HEK293 (cell line): ENCODE measurements around the gene SYNE1.
A peak's percentile ranks its signal among the peaks of the same experiment; 100 is the strongest.

Experiments used
- FEZF1 ChIP-seq: fragments of 450-650 bp; formaldehyde crosslinking; IDR thresholded peaks from 2 replicates; pipeline ENCODE4 v1.5.1; 2016; ENCODE audit warnings: missing biosample characterization, missing genetic modification characterization
- GFI1B ChIP-seq: fragments of 450-650 bp; formaldehyde crosslinking; IDR thresholded peaks from 2 replicates; pipeline ENCODE4 v1.5.1; 2016; ENCODE audit warnings: missing biosample characterization, missing genetic modification characterization
- KLF8 ChIP-seq: fragments of 450-650 bp; formaldehyde crosslinking; IDR thresholded peaks from 2 replicates; pipeline ENCODE4 v1.5.1; 2016; ENCODE audit warnings: missing biosample characterization, missing genetic modification characterization
- PRDM1 ChIP-seq: fragments of 450-650 bp; formaldehyde crosslinking; IDR thresholded peaks from 2 replicates; pipeline ENCODE4; 2016; ENCODE audit warnings: missing biosample characterization, missing genetic modification characterization
- SCRT1 ChIP-seq: fragments of 450-650 bp; formaldehyde crosslinking; IDR thresholded peaks from 2 replicates; pipeline ENCODE4 v1.5.1; 2016; ENCODE audit warnings: missing biosample characterization, missing genetic modification characterization, borderline replicate concordance
- SCRT2 ChIP-seq: fragments of 450-650 bp; formaldehyde crosslinking; IDR thresholded peaks from 2 replicates; pipeline ENCODE4 v1.5.1; 2016; ENCODE audit warnings: missing biosample characterization, missing genetic modification characterization
- YY1 ChIP-seq: fragments of 450-650 bp; formaldehyde crosslinking; IDR thresholded peaks from 2 replicates; pipeline ENCODE4 v1.5.1; 2018; ENCODE audit warnings: missing biosample characterization, missing genetic modification characterization
- YY2 ChIP-seq: fragments of 450-650 bp; formaldehyde crosslinking; IDR thresholded peaks from 2 replicates; pipeline ENCODE4 v1.5.1; 2016; ENCODE audit warnings: missing biosample characterization, missing genetic modification characterization
- ZBTB48 ChIP-seq: fragments of 450-650 bp; formaldehyde crosslinking; IDR thresholded peaks from 2 replicates; pipeline ENCODE4 v1.5.1; 2016; ENCODE audit warnings: missing biosample characterization, missing genetic modification characterization
- ZBTB8A ChIP-seq: fragments of 450-650 bp; formaldehyde crosslinking; IDR thresholded peaks from 2 replicates; pipeline ENCODE4 v1.5.1; 2016; ENCODE audit warnings: missing biosample characterization, missing genetic modification characterization
- ZEB2 ChIP-seq: fragments of 450-650 bp; formaldehyde crosslinking; IDR thresholded peaks from 2 replicates; pipeline ENCODE4 v1.5.1; 2016; ENCODE audit warnings: missing biosample characterization, missing genetic modification characterization
- ZFP69B ChIP-seq: fragments of 450-650 bp; formaldehyde crosslinking; IDR thresholded peaks from 2 replicates; pipeline ENCODE4 v1.5.1; 2016; ENCODE audit warnings: missing biosample characterization, missing genetic modification characterization
- ZNF132 ChIP-seq: fragments of 450-650 bp; formaldehyde crosslinking; IDR thresholded peaks from 2 replicates; pipeline ENCODE4 v1.5.1; 2017; ENCODE audit warnings: missing biosample characterization, missing genetic modification characterization, borderline replicate concordance
- ZNF214 ChIP-seq: fragments of 450-650 bp; formaldehyde crosslinking; IDR thresholded peaks from 2 replicates; pipeline ENCODE4 v1.5.1; 2017; ENCODE audit warnings: missing biosample characterization, mild to moderate bottlenecking, missing genetic modification characterization, borderline replicate concordance
- ZNF311 ChIP-seq: fragments of 450-650 bp; formaldehyde crosslinking; IDR thresholded peaks from 2 replicates; pipeline ENCODE4 v1.5.1; 2017; ENCODE audit warnings: missing biosample characterization, missing genetic modification characterization, borderline replicate concordance
- ZNF350 ChIP-seq: fragments of 450-650 bp; formaldehyde crosslinking; IDR thresholded peaks from 2 replicates; pipeline ENCODE4 v1.5.0; 2017; ENCODE audit warnings: missing biosample characterization, mild to moderate bottlenecking, missing genetic modification characterization
- ZNF423 ChIP-seq: fragments of 450-650 bp; formaldehyde crosslinking; IDR thresholded peaks from 2 replicates; pipeline ENCODE4 v1.5.1; 2016; ENCODE audit warnings: missing biosample characterization, missing genetic modification characterization
- ZNF677 ChIP-seq: fragments of 450-650 bp; IDR thresholded peaks from 2 replicates; pipeline ENCODE4 v1.5.0; 2018; ENCODE audit warnings: missing biosample characterization, mild to moderate bottlenecking, missing genetic modification characterization, moderate library complexity
- ZNF707 ChIP-seq: fragments of 450-650 bp; formaldehyde crosslinking; IDR thresholded peaks from 2 replicates; pipeline ENCODE4 v1.5.1; 2016; ENCODE audit warnings: missing biosample characterization, missing genetic modification characterization
- ZNF777 ChIP-seq: fragments of 450-650 bp; formaldehyde crosslinking; IDR thresholded peaks from 2 replicates; pipeline ENCODE4 v1.5.1; 2017; ENCODE audit warnings: missing biosample characterization, missing genetic modification characterization, borderline replicate concordance
- TF ChIP-seq, protein P1 (sequence below): fragments of 450-650 bp; formaldehyde crosslinking; IDR thresholded peaks from 2 replicates; pipeline ENCODE4 v1.5.1; 2016; ENCODE audit warnings: missing biosample characterization, missing genetic modification characterization
- TF ChIP-seq, protein P2 (sequence below): fragments of 450-650 bp; formaldehyde crosslinking; IDR thresholded peaks from 2 replicates; pipeline ENCODE4 v1.5.1; 2017; ENCODE audit warnings: missing biosample characterization, missing genetic modification characterization
- TF ChIP-seq, protein P3 (sequence below): fragments of 450-650 bp; formaldehyde crosslinking; conservative IDR thresholded peaks from 2 replicates; pipeline ENCODE4 v1.5.1; 2016; ENCODE audit warnings: low read depth, missing biosample characterization, missing genetic modification characterization
- TF ChIP-seq, protein P4 (sequence below): fragments of 450-650 bp; formaldehyde crosslinking; IDR thresholded peaks from 2 replicates; pipeline ENCODE4 v1.5.1; 2016; ENCODE audit warnings: missing biosample characterization, missing genetic modification characterization
- TF ChIP-seq, protein P5 (sequence below): fragments of 450-650 bp; formaldehyde crosslinking; IDR thresholded peaks from 2 replicates; pipeline ENCODE4 v1.5.1; 2016; ENCODE audit warnings: missing biosample characterization, missing genetic modification characterization

The SYNE1 gene

DNA sequence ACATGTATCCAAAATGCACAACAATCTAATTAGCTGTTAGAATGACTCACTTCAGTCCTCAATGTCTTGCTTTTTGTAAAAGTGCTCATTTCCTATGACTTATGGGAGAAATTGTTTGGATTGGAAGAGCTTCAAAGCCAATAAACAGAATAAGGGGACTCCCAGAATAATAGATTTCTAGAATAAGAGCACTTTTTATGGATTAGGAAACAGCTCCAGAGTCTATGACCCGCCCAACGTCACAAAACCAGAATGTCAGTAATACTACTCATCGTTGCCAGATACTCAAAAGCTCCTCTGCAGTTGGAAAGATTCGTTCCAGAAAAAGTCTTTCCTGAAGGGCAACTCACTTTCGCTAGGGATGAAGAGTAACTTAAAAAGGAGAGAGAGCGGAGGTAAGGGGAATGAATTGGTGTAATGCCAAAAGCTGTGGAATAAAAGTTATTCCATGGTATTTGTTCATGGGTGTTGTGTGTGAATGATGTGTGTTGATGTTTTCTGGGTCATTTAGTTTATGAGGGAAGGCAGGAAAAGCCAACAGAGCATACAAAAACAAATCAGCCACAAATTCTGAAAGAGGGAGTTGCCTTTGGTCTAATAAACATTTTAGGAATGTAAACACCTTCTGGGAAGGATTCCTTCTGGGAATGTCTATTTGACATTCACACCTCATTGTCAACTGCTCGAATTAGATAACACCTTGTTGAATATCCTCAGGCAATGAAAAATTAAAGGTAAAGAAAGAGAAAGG lies 64.6 kb downstream of the SYNE1 start (continued):
- TF ChIP-seq, protein P1, sequence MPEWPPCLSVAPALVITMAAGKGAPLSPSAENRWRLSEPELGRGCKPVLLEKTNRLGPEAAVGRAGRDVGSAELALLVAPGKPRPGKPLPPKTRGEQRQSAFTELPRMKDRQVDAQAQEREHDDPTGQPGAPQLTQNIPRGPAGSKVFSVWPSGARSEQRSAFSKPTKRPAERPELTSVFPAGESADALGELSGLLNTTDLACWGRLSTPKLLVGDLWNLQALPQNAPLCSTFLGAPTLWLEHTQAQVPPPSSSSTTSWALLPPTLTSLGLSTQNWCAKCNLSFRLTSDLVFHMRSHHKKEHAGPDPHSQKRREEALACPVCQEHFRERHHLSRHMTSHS: 0 out of 2 replicates have a peak, but pooled peaks have one; percentile 66
- TF ChIP-seq ZNF350 (tag by site-specific recombination) (peak; percentile 10; the same call in 1 of the 2 replicates), SCRT2 (tag by site-specific recombination) (peak; percentile 80), SCRT1 (0 out of 2 replicates have a peak, but pooled peaks have one; percentile 34), PRDM1 (tag by site-specific recombination) (no peak), FEZF1 (tag by site-specific recombination) (peak; percentile 99), ZNF214 (tag by site-specific recombination) (no peak), ZBTB8A (tag by site-specific recombination) (peak; percentile 43; the same call in 1 of the 2 replicates), ZNF677 (tag by site-specific recombination) (no peak), YY2 (tag by site-specific recombination) (peak; percentile 28; the same call in 1 of the 2 replicates), ZBTB48 (tag by site-specific recombination) (peak; percentile 45; the same call in 1 of the 2 replicates), ZNF423 (tag by site-specific recombination) (no peak), ZNF132 (tag by site-specific recombination) (no peak), ZNF777 (no peak), ZEB2 (tag by site-specific recombination) (peak; percentile 91), GFI1B (peak; percentile 63; the same call in 1 of the 2 replicates), KLF8 (tag by site-specific recombination) (peak; percentile 70), YY1 (no peak), ZFP69B (tag by site-specific recombination) (peak; percentile 48; the same call in 1 of the 2 replicates), ZNF311 (tag by site-specific recombination) (no peak), ZNF707 (no peak)
- TF ChIP-seq, protein P2, sequence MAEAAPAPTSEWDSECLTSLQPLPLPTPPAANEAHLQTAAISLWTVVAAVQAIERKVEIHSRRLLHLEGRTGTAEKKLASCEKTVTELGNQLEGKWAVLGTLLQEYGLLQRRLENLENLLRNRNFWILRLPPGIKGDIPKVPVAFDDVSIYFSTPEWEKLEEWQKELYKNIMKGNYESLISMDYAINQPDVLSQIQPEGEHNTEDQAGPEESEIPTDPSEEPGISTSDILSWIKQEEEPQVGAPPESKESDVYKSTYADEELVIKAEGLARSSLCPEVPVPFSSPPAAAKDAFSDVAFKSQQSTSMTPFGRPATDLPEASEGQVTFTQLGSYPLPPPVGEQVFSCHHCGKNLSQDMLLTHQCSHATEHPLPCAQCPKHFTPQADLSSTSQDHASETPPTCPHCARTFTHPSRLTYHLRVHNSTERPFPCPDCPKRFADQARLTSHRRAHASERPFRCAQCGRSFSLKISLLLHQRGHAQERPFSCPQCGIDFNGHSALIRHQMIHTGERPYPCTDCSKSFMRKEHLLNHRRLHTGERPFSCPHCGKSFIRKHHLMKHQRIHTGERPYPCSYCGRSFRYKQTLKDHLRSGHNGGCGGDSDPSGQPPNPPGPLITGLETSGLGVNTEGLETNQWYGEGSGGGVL: peak; percentile 63
- TF ChIP-seq, protein P3, sequence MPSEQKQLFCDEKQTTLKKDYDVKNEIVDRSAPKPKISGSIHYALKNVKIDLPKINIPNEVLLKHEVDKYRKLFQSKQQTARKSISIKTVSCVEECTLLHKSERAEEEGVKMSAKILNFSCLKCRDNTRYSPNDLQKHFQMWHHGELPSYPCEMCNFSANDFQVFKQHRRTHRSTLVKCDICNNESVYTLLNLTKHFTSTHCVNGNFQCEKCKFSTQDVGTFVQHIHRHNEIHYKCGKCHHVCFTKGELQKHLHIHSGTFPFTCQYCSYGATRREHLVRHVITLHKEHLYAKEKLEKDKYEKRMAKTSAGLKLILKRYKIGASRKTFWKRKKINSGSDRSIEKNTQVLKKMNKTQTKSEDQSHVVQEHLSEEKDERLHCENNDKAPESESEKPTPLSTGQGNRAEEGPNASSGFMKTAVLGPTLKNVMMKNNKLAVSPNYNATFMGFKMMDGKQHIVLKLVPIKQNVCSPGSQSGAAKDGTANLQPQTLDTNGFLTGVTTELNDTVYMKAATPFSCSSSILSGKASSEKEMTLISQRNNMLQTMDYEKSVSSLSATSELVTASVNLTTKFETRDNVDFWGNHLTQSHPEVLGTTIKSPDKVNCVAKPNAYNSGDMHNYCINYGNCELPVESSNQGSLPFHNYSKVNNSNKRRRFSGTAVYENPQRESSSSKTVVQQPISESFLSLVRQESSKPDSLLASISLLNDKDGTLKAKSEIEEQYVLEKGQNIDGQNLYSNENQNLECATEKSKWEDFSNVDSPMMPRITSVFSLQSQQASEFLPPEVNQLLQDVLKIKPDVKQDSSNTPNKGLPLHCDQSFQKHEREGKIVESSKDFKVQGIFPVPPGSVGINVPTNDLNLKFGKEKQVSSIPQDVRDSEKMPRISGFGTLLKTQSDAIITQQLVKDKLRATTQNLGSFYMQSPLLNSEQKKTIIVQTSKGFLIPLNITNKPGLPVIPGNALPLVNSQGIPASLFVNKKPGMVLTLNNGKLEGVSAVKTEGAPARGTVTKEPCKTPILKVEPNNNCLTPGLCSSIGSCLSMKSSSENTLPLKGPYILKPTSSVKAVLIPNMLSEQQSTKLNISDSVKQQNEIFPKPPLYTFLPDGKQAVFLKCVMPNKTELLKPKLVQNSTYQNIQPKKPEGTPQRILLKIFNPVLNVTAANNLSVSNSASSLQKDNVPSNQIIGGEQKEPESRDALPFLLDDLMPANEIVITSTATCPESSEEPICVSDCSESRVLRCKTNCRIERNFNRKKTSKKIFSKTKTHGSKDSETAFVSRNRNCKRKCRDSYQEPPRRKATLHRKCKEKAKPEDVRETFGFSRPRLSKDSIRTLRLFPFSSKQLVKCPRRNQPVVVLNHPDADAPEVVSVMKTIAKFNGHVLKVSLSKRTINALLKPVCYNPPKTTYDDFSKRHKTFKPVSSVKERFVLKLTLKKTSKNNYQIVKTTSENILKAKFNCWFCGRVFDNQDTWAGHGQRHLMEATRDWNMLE (tag by site-specific recombination): peak; percentile 42; the same call in 1 of the 2 replicates
- TF ChIP-seq, protein P4, sequence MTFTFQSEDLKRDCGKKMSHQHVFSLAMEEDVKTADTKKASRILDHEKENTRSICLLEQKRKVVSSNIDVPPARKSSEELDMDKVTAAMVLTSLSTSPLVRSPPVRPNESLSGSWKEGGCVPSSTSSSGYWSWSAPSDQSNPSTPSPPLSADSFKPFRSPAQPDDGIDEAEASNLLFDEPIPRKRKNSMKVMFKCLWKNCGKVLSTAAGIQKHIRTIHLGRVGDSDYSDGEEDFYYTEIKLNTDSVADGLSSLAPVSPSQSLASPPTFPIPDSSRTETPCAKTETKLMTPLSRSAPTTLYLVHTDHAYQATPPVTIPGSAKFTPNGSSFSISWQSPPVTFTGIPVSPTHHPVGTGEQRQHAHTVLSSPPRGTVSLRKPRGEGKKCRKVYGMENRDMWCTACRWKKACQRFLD (tag by site-specific recombination): no peak
- TF ChIP-seq, protein P5, sequence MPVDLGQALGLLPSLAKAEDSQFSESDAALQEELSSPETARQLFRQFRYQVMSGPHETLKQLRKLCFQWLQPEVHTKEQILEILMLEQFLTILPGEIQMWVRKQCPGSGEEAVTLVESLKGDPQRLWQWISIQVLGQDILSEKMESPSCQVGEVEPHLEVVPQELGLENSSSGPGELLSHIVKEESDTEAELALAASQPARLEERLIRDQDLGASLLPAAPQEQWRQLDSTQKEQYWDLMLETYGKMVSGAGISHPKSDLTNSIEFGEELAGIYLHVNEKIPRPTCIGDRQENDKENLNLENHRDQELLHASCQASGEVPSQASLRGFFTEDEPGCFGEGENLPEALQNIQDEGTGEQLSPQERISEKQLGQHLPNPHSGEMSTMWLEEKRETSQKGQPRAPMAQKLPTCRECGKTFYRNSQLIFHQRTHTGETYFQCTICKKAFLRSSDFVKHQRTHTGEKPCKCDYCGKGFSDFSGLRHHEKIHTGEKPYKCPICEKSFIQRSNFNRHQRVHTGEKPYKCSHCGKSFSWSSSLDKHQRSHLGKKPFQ: peak; percentile 83
